Measurements from ENCODE around the gene HAGH.

The HAGH gene

GRCh38 chr16:1773703-1774447 lies 52.8 kb downstream of the HAGH start:
- DNase-seq (ENCODE audit: low read depth in 2 of 2): no peak

- peak; percentile 65 to 77 for DNase-seq (ENCODE audit: low read depth in 2 of 2)
These were observed 53.5 kb downstream of the HAGH start, which contains the start of gene MRPS34 for GRCh38 chr16:1772908-1773702. TSS of gene MRPS34 (minus strand) at chr16:1773134. CDS start at chr16:1773119, 15 bp downstream.

- peak in 1 of 2 donors; percentile 43 for DNase-seq (ENCODE audit: low read depth in 2 of 2)
These were observed 54.2 kb downstream of the HAGH start, which contains the start of gene EME2 for GRCh38 chr16:1772362-1772907. TSS of gene EME2 (plus strand) at chr16:1772810. CDS start at chr16:1773228, 418 bp downstream.

GRCh38 chr16:1771864-1772361 lies 54.7 kb downstream of the HAGH start:
- DNase-seq (ENCODE audit: low read depth in 2 of 2): no peak

GRCh38 chr16:1771188-1771863 lies 55.3 kb downstream of the HAGH start, which contains the start of gene NME3:
TSS of gene NME3 (minus strand) at chr16:1771543. CDS start at chr16:1771534, 9 bp downstream.
- peak; percentile 56 to 78 for DNase-seq (ENCODE audit: low read depth in 2 of 2)

GRCh38 chr16:1770328-1771187 lies 56.1 kb downstream of the HAGH start:
- peak in 1 of 2 donors; percentile 66 for DNase-seq (ENCODE audit: low read depth in 2 of 2)

GRCh38 chr16:1769402-1770300 lies 57.0 kb downstream of the HAGH start:
- DNase-seq (ENCODE audit: low read depth in 2 of 2): no peak

GRCh38 chr16:1768767-1769401 lies 57.7 kb downstream of the HAGH start:
- DNase-seq (ENCODE audit: low read depth in 2 of 2): no peak

- no peak for DNase-seq (ENCODE audit: low read depth in 2 of 2)
These were observed 58.4 kb downstream of the HAGH start for GRCh38 chr16:1768061-1768766.

GRCh38 chr16:1767116-1767994 lies 59.3 kb downstream of the HAGH start:
- no peak for DNase-seq (ENCODE audit: low read depth in 2 of 2)

GRCh38 chr16:1766701-1767100 lies 59.9 kb downstream of the HAGH start:
- DNase-seq (ENCODE audit: low read depth in 2 of 2): no peak

GRCh38 chr16:1766231-1766630 lies 60.4 kb downstream of the HAGH start:
- DNase-seq (ENCODE audit: low read depth in 2 of 2): no peak

GRCh38 chr16:1765826-1766225 lies 60.8 kb downstream of the HAGH start:
- DNase-seq (ENCODE audit: low read depth in 2 of 2): no peak

GRCh38 chr16:1764971-1765370 lies 61.7 kb downstream of the HAGH start:
- no peak for DNase-seq (ENCODE audit: low read depth in 2 of 2)

- DNase-seq (ENCODE audit: low read depth in 2 of 2): no peak
These were observed 62.8 kb downstream of the HAGH start for GRCh38 chr16:1763521-1764511.

GRCh38 chr16:1762879-1763520 lies 63.6 kb downstream of the HAGH start:
- DNase-seq (ENCODE audit: low read depth in 2 of 2): no peak

All from stimulated activated CD4-positive, alpha-beta T cell treated with anti-CD3 and anti-CD28 coated beads, Interleukin-1b, Interleukin-23, amount 100 ng/mL, for 4 hours (primary cell).